IMR-90 (cell line): ENCODE measurements around the gene TMPRSS5. TPM values are rescaled to one million over a fixed set of nuclear protein-coding genes. Genes with fewer than 3 reads are reported as not detected.

Experiments used
- ATAC-seq: fragments of 200-7000 bp; cut with Tn5 transposase; 2 replicates; pipeline ENCODE4 v1.9.1; 2020; ENCODE audit warnings: low read depth, mild to moderate bottlenecking, moderate library complexity
- BruUV-seq: library from RNA; stranded (reverse); fragments of 400-500 nt; replicated peaks from 2 replicates; lab custom pipeline; 2021; lab: Mats Ljungman, UMichigan
- CTCF ChIA-PET: fragments of 300-600 bp; formaldehyde crosslinking; extraction: SDS; loops from one replicate; lab custom pipeline; 2021; ENCODE audit warnings: antibody characterized with exemption; lab: Yijun Ruan, JAX
- POLR2A ChIA-PET: fragments of 300-600 bp; sonication (Branson Sonifier 250); formaldehyde crosslinking; loops from one replicate; lab custom pipeline; 2022; ENCODE audit warnings: antibody characterized with exemption; ENCODE audit not compliant: unreplicated experiment; lab: Charles Lee
- DNase-seq: peaks from one replicate; pipeline ENCODE4 v3.0.0; 2013
- H2AFZ ChIP-seq: replicated peaks from 2 replicates; pipeline ENCODE3; 2013; ENCODE audit warnings: low read length, mild to moderate bottlenecking; ENCODE audit not compliant: poor library complexity
- H2AK5ac ChIP-seq: 2 replicates; pipeline ENCODE4 v1.6.1; 2013; ENCODE audit warnings: low read depth, low read length, inconsistent platforms
- H2AK9ac ChIP-seq: replicated peaks from 2 replicates; pipeline ENCODE3; 2013; ENCODE audit warnings: mild to moderate bottlenecking, low read depth, low read length, moderate library complexity; ENCODE audit not compliant: poor library complexity
- H2BK120ac ChIP-seq: 2 replicates; pipeline ENCODE4 v1.6.1; 2013; ENCODE audit warnings: low read depth, low read length, inconsistent platforms
- H2BK15ac ChIP-seq: 3 replicates; pipeline ENCODE4 v1.6.1; 2013; ENCODE audit warnings: low read depth, low read length, inconsistent platforms
- H2BK20ac ChIP-seq: 2 replicates; pipeline ENCODE4 v1.6.1; 2013; ENCODE audit warnings: low read depth, mild to moderate bottlenecking, inconsistent platforms, low read length, moderate library complexity
- H2BK5ac ChIP-seq: 2 replicates; pipeline ENCODE4 v1.6.1; 2013; ENCODE audit warnings: mild to moderate bottlenecking, low read depth, low read length, inconsistent platforms; ENCODE audit not compliant: poor library complexity, severe bottlenecking
- H3K14ac ChIP-seq: replicated peaks from 2 replicates; pipeline ENCODE4 v1.6.1; 2013; ENCODE audit warnings: low read depth, low read length, inconsistent platforms
- H3K18ac ChIP-seq: 2 replicates; pipeline ENCODE4 v1.6.1; 2013; ENCODE audit warnings: low read depth, low read length, control low read depth
- H3K23ac ChIP-seq: 2 replicates; pipeline ENCODE4 v1.6.1; 2013; ENCODE audit warnings: low read depth, low read length, inconsistent platforms
- H3K27ac ChIP-seq: 2 replicates; pipeline ENCODE4 v1.5.1; 2013; ENCODE audit warnings: mild to moderate bottlenecking, control low read depth, low read length; ENCODE audit not compliant: insufficient read depth
- H3K27me3 ChIP-seq: 2 replicates; pipeline ENCODE4 v1.6.1; 2013; ENCODE audit warnings: low read length; ENCODE audit not compliant: control insufficient read depth, insufficient read depth
- H3K36me3 ChIP-seq: 2 replicates; pipeline ENCODE4 v1.6.1; 2013; ENCODE audit warnings: low read length, mixed read lengths; ENCODE audit not compliant: control insufficient read depth, insufficient read depth
- H3K4ac ChIP-seq: 2 replicates; pipeline ENCODE4 v1.6.1; 2013; ENCODE audit warnings: low read depth, low read length, inconsistent platforms
- H3K4me1 ChIP-seq: 2 replicates; pipeline ENCODE4 v1.6.1; 2013; ENCODE audit warnings: low read length, mixed read lengths; ENCODE audit not compliant: control insufficient read depth, insufficient read depth
- H3K4me2 ChIP-seq: 2 replicates; pipeline ENCODE4 v1.6.1; 2013; ENCODE audit warnings: low read depth, mild to moderate bottlenecking, control low read depth, low read length, moderate library complexity
- H3K4me3 ChIP-seq: 2 replicates; pipeline ENCODE4 v1.5.1; 2013; ENCODE audit warnings: low read depth, mild to moderate bottlenecking, control low read depth, low read length, moderate library complexity; ENCODE audit not compliant: insufficient read depth
- H3K56ac ChIP-seq: 2 replicates; pipeline ENCODE4 v1.6.1; 2013; ENCODE audit warnings: low read length, inconsistent platforms; ENCODE audit not compliant: insufficient read depth; ENCODE audit errors: extremely low read depth
- H3K79me1 ChIP-seq, 2 experiments: 2 replicates each; pipeline ENCODE4 v1.6.1; 2013; ENCODE audit warnings: low read length in 2 of 2, inconsistent platforms in 1 of 2, low read depth in 1 of 2
- H3K9ac ChIP-seq: 2 replicates; pipeline ENCODE4 v1.6.1; 2013; ENCODE audit warnings: low read depth, low read length, control low read depth
- H3K9me1 ChIP-seq: 2 replicates; pipeline ENCODE4 v1.6.1; 2013; ENCODE audit warnings: low read length, inconsistent platforms; ENCODE audit not compliant: insufficient read depth
- H3K9me3 ChIP-seq: 2 replicates; pipeline ENCODE4 v1.6.1; 2013; ENCODE audit warnings: low read length; ENCODE audit not compliant: control insufficient read depth, insufficient read depth
- H4K20me1 ChIP-seq: 2 replicates; pipeline ENCODE4 v1.6.1; 2013; ENCODE audit warnings: low read length, inconsistent platforms; ENCODE audit not compliant: insufficient read depth
- H4K5ac ChIP-seq: 2 replicates; pipeline ENCODE4 v1.6.1; 2013; ENCODE audit warnings: mild to moderate bottlenecking, low read depth, low read length, control low read depth
- H4K8ac ChIP-seq, 2 experiments: 2 replicates each; pipeline ENCODE4 v1.6.1; 2013; ENCODE audit warnings: low read depth in 2 of 2, low read length in 2 of 2, control low read depth in 1 of 2, inconsistent platforms in 1 of 2
- H4K91ac ChIP-seq: 2 replicates; pipeline ENCODE4 v1.6.1; 2013; ENCODE audit warnings: low read depth, low read length, inconsistent platforms; ENCODE audit not compliant: insufficient read depth
- CEBPB ChIP-seq: IDR thresholded peaks from 2 replicates; pipeline ENCODE4 v1.6.1; 2012; ENCODE audit warnings: low read depth, low read length, improper control_type of control experiment
- CHD1 ChIP-seq: IDR thresholded peaks from 2 replicates; pipeline ENCODE4 v1.6.1; 2012; ENCODE audit warnings: low read depth, low read length, improper control_type of control experiment
- CTCF ChIP-seq: conservative IDR thresholded peaks from 2 replicates; pipeline ENCODE4 v1.5.1; 2012; ENCODE audit warnings: mild to moderate bottlenecking, low read depth, low read length, improper control_type of control experiment
- ELK1 ChIP-seq: fragments of 150-350 bp; IDR thresholded peaks from 2 replicates; pipeline ENCODE4 v1.6.1; 2016; ENCODE audit warnings: low read depth, mild to moderate bottlenecking, low read length, moderate library complexity, borderline replicate concordance
- FOS ChIP-seq: fragments of 150-350 bp; IDR thresholded peaks from 2 replicates; pipeline ENCODE4 v1.6.1; 2016; ENCODE audit warnings: low read depth, low read length
- MAFK ChIP-seq: IDR thresholded peaks from 2 replicates; pipeline ENCODE4 v1.6.1; 2012; ENCODE audit warnings: low read depth, low read length, improper control_type of control experiment
- MXI1 ChIP-seq: IDR thresholded peaks from 2 replicates; pipeline ENCODE4 v1.6.1; 2012; ENCODE audit warnings: low read depth, mild to moderate bottlenecking, low read length, moderate library complexity, borderline replicate concordance
- NFE2L2 ChIP-seq: fragments of 150-350 bp; IDR thresholded peaks from 2 replicates; pipeline ENCODE4 v1.6.1; 2016; ENCODE audit warnings: low read depth, mild to moderate bottlenecking, low read length
- RAD21 ChIP-seq: IDR thresholded peaks from 2 replicates; pipeline ENCODE4 v1.6.1; 2012; ENCODE audit warnings: low read length, improper control_type of control experiment
- RCOR1 ChIP-seq: IDR thresholded peaks from 2 replicates; pipeline ENCODE4 v1.6.1; 2012; ENCODE audit warnings: mild to moderate bottlenecking, low read length, improper control_type of control experiment; ENCODE audit not compliant: insufficient replicate concordance
- USF2 ChIP-seq: fragments of 150-350 bp; IDR thresholded peaks from 2 replicates; pipeline ENCODE4 v1.6.1; 2017; ENCODE audit warnings: mild to moderate bottlenecking, antibody characterized with exemption, low read length, low read depth
- WGBS, 2 experiments: methylation state at CpG; one replicate each; pipeline versions ENCODE4 v1.1.5 to v1.1.7; 2013; ENCODE audit warnings: missing lambda C conversion rate in 2 of 2; ENCODE audit not compliant: insufficient read length in 1 of 2; ENCODE audit errors: extremely low coverage in 2 of 2; 5-methylcytosine and 5-hydroxymethylcytosine counted together
- dilution Hi-C: fragments of 300-500 bp; cut with HindIII; formaldehyde crosslinking; loops from one replicate; pipeline ENCODE4 v1.14.3; 2018; ENCODE audit warnings: low sequenced_read_pairs; ENCODE audit not compliant: unreplicated experiment
- in situ Hi-C: fragments of 300-500 bp; cut with MboI; formaldehyde crosslinking; loops from 3 replicates; pipeline ENCODE4 v1.14.3; 2019; ENCODE audit warnings: low sequenced_read_pairs, inconsistent platforms, mixed read lengths
- intact Hi-C: fragments of 100-400 bp; cut with micrococcal nuclease; formaldehyde crosslinking; loops from 2 replicates; pipeline ENCODE4 v1.10.0; 2022
- polyA plus RNA-seq, 3 experiments: library from polyadenylated mRNA; depleted of rRNA; stranded (reverse); fragments of >200 nt; gene quantifications; 2 replicates each; pipeline ENCODE4 v1.2.3, GENCODE V29; 2012; ENCODE audit warnings: low replicate concordance in 1 of 3
- total RNA-seq: library from RNA; depleted of rRNA; stranded (reverse); fragments of >200 nt; gene quantifications from 2 replicates; pipeline ENCODE4 v1.2.3, GENCODE V29; 2012

The TMPRSS5 gene
- total and polyA plus RNA-seq, 2 of the 4 experiments (the other 2 are of a cell fraction), result under 0.01 to 0.24 TPM

DNA sequence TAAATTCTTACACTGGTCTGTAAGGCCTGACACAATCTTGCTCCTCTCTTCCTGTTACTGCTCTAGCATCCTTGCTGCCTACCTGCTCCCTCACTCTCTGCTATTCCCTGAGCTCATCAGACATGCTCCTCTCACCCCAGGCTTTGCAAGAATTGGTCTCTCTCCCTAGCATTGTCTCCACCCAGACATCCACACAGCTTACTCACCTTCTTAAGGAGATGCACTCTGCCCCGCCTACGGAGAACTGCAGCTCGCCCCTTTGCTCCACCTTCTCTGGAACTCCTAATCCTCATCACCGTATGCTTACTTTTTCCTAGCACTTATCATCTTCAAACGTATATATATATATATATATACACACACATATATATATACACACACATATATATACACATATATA lies 23.3 kb upstream of the TMPRSS5 start:
- no peak overlapping the region for H3K4ac ChIP-seq
- 89% methylated on average over 3 of the region's 5 CpGs; no CpG with 5 or more reads in 1 of the 2 experiments for WGBS, 2 experiments
- no peak overlapping the region for H3K56ac ChIP-seq
- H3K14ac ChIP-seq, result peak overlapping the region; percentile 66; the same call in 1 of the 2 replicates
- H3K27me3 ChIP-seq, result no peaks in the 10 kb centered on the region
- H3K23ac ChIP-seq, result 0 out of 2 replicates have a peak overlapping the region, but pooled peaks have one; percentile 37
- ChIA-PET CTCF (interaction anchor here (0.6 to 2.9 kb wide), 6 partner anchors 10 to 424 kb away, joined by 3 to 19 read pairs (median 5); no protein-coding TSS in a partner anchor), POLR2A (no interaction called here)
- H3K9ac ChIP-seq, result no peak overlapping the region
- H2BK5ac ChIP-seq, result no peak overlapping the region
- no peak overlapping the region for H4K8ac ChIP-seq
- no peaks in the 10 kb centered on the region for H3K9me3 ChIP-seq
- H4K91ac ChIP-seq, result no peak overlapping the region
- no peak overlapping the region for H2AK9ac ChIP-seq
- H3K79me1 ChIP-seq, result no peaks in the 10 kb centered on the region
- H2BK20ac ChIP-seq, result no peak overlapping the region
- no peak overlapping the region for H3K27ac ChIP-seq
- intact Hi-C loops (no loop called here), dilution Hi-C loops (no loop called here), in situ Hi-C loops (no loop called here)
- peak overlapping the region; percentile 25 for H2AFZ ChIP-seq
- TF ChIP-seq NFE2L2 (no peak), MAFK (no peak), RAD21 (no peak), FOS (no peak), CEBPB (no peak), MXI1 (no peak), ELK1 (no peak), USF2 (no peak), RCOR1 (no peak), CTCF (no peak), CHD1 (no peak)
- no peaks in the 10 kb centered on the region for H4K20me1 ChIP-seq
- ATAC-seq, result peak; percentile 47
- H3K4me3 ChIP-seq, result no peak overlapping the region
- H4K5ac ChIP-seq, result no peak overlapping the region
- no peak overlapping the region for H3K18ac ChIP-seq
- peak; percentile 11 for DNase-seq
- H3K9me1 ChIP-seq, result peaks cover 10% of the 10 kb centered on the region; the same call in 1 of the 2 replicates
- no peak overlapping the region; the same call in 1 of the 2 replicates for H2AK5ac ChIP-seq
- no peak overlapping the region for H2BK15ac ChIP-seq
- H3K4me2 ChIP-seq, result no peak overlapping the region
- H2BK120ac ChIP-seq, result no peak overlapping the region
- no TSS peak for BruUV-seq
- peaks cover 4% of the 10 kb centered on the region; the same call in 1 of the 2 replicates for H3K4me1 ChIP-seq
- peaks cover 4% of the 10 kb centered on the region; the same call in 1 of the 2 replicates for H3K36me3 ChIP-seq
